Stimulated activated naive CD4-positive, alpha-beta T cell (primary cell): ENCODE results near the gene PIMREG.

Source experiments
- DNase-seq, 6 experiments: peaks; one replicate each; lab custom pipeline; 2025; lab: John Stamatoyannopoulos, UW

The PIMREG gene

GRCh38 chr17:6437956-6438355 is 6.3 kb upstream of the PIMREG start:
- no peak for DNase-seq

GRCh38 chr17:6439951-6440350 is 4.3 kb upstream of the PIMREG start:
- DNase-seq: no peak

- no peak for DNase-seq
Measured at GRCh38 chr17:6442775-6443174, 1.5 kb upstream of the PIMREG start.

- DNase-seq: no peak
Measured at GRCh38 chr17:6444571-6445335, 498 bp downstream of the PIMREG start.

- no peak for DNase-seq
Measured at GRCh38 chr17:6446516-6447100, 2.4 kb downstream of the PIMREG start.

GRCh38 chr17:6448473-6448872 is 4.2 kb downstream of the PIMREG start:
- DNase-seq: no peak

GRCh38 chr17:6449307-6449706 is 5.1 kb downstream of the PIMREG start:
- no peak for DNase-seq

- no peak for DNase-seq
Measured at GRCh38 chr17:6450926-6451832, 6.9 kb downstream of the PIMREG start.

GRCh38 chr17:6452471-6453266 is 8.4 kb downstream of the PIMREG start:
- no peak for DNase-seq

GRCh38 chr17:6453279-6454024 is 9.2 kb downstream of the PIMREG start:
- no peak for DNase-seq

GRCh38 chr17:6454495-6455320 is 10.5 kb downstream of the PIMREG start:
- no peak for DNase-seq

GRCh38 chr17:6455321-6455705 is 11.1 kb downstream of the PIMREG start:
- DNase-seq: peak in 5 of 6 experiments; percentile 13 to 61 (median 32)

- DNase-seq: peak in 1 of 6 experiments; percentile 7
Measured at GRCh38 chr17:6456321-6456720, 12.1 kb downstream of the PIMREG start.

- no peak for DNase-seq
Measured at GRCh38 chr17:6456914-6457687, 12.8 kb downstream of the PIMREG start.

- no peak for DNase-seq
Measured at GRCh38 chr17:6457688-6458459, 13.6 kb downstream of the PIMREG start.

GRCh38 chr17:6458460-6458950 is 14.2 kb downstream of the PIMREG start:
- DNase-seq: no peak

- DNase-seq: no peak
Measured at GRCh38 chr17:6460531-6461161, 16.4 kb downstream of the PIMREG start.

- no peak for DNase-seq
Measured at GRCh38 chr17:6461246-6461645, 17.0 kb downstream of the PIMREG start.
